K562 (cell line): ENCODE results near the gene TFAP2D. TPM values are rescaled to one million over a fixed set of nuclear protein-coding genes. Genes with fewer than 3 reads are reported as not detected.

Source experiments
- ATAC-seq: fragments of 200-7000 bp; cut with Tn5 transposase; 3 replicates; pipeline ENCODE4 v1.9.1; 2020; ENCODE audit warnings: moderate library complexity
- BruUV-seq: library from RNA; stranded (reverse); fragments of 400-500 nt; replicated peaks from 2 replicates; lab custom pipeline; 2021; lab: Mats Ljungman, UMichigan
- CTCF ChIA-PET: fragments of 300-600 bp; formaldehyde crosslinking; extraction: SDS; loops from one replicate; lab custom pipeline; 2021; ENCODE audit warnings: low intra/inter-chr PET ratio; lab: Yijun Ruan, JAX
- POLR2A ChIA-PET: fragments of 300-600, 350-650 bp; sonication (Branson Sonifier 250); formaldehyde crosslinking; extraction: SDS; loops from one replicate; lab custom pipeline; 2021; ENCODE audit warnings: antibody characterized with exemption, inconsistent platforms; lab: Yijun Ruan, JAX
- DNase-seq, 4 experiments: peaks; one replicate each; pipeline versions ENCODE4 v3.0.0 to v3.0.0-alpha.2; 2011 to 2018; ENCODE audit warnings: low spot score in 3 of 4, mixed read lengths in 3 of 4; ENCODE audit errors: extremely low read depth in 1 of 4
- FAIRE-seq: peaks from 2 replicates; lab custom pipeline; 2011; peaks lifted over from hg19 to GRCh38; lab: Jason Lieb, UNC
- H2AFZ ChIP-seq: 2 replicates; pipeline ENCODE4 v1.6.0; 2011; ENCODE audit warnings: low read depth, low read length, control low read depth, inconsistent platforms
- H3K27ac ChIP-seq: fragments of 200-600 bp; 3 replicates; pipeline ENCODE4 v1.8.0; 2011; ENCODE audit warnings: low read depth, mild to moderate bottlenecking, control low read depth, inconsistent platforms, low read length, moderate library complexity, mixed read lengths; ENCODE audit errors: extremely low read depth
- H3K27me3 ChIP-seq, 2 experiments: fragments of 300-600 bp in 1 of 2; 2 replicates in 1 of 2; 3 replicates in 1 of 2; pipeline versions ENCODE4 v1.6.0 to v1.8.0; 2011; ENCODE audit warnings: inconsistent platforms in 2 of 2, low read length in 2 of 2, mild to moderate bottlenecking in 1 of 2, mixed read lengths in 1 of 2, moderate library complexity in 1 of 2; ENCODE audit not compliant: control insufficient read depth in 2 of 2, insufficient read depth in 2 of 2
- H3K36me3 ChIP-seq: fragments of 300-600 bp; 3 replicates; pipeline ENCODE4 v1.8.0; 2011; ENCODE audit warnings: mild to moderate bottlenecking, low read length, inconsistent platforms; ENCODE audit not compliant: control insufficient read depth, insufficient read depth
- H3K4me1 ChIP-seq, 2 experiments: fragments of 200-600 bp in 1 of 2; replicated peaks in 1 of 2; 2 replicates in 1 of 2; 3 replicates in 1 of 2; pipeline versions ENCODE4 v1.5.1 to v1.8.0; 2011; ENCODE audit warnings: inconsistent platforms in 2 of 2, low read length in 2 of 2, mild to moderate bottlenecking in 1 of 2, mixed read lengths in 1 of 2, moderate library complexity in 1 of 2; ENCODE audit not compliant: control insufficient read depth in 2 of 2, insufficient read depth in 2 of 2
- H3K4me2 ChIP-seq: 2 replicates; pipeline ENCODE4 v1.6.1; 2011; ENCODE audit warnings: low read length, control low read depth, inconsistent platforms, mixed read lengths; ENCODE audit not compliant: insufficient read depth
- H3K4me3 ChIP-seq: fragments of 200-600 bp; sonication (generic), shearing (Covaris generic); 2 replicates; pipeline ENCODE4 v1.5.1; 2016; ENCODE audit warnings: control low read depth, inconsistent platforms
- H3K79me2 ChIP-seq: fragments of 200-600 bp; 3 replicates; pipeline ENCODE4 v1.8.0; 2011; ENCODE audit warnings: low read length, inconsistent platforms; ENCODE audit not compliant: control insufficient read depth, insufficient read depth
- H3K9ac ChIP-seq, 2 experiments: 2 replicates each; pipeline versions ENCODE4 v1.6.0 to v1.6.1; 2011; ENCODE audit warnings: low read depth in 2 of 2, low read length in 2 of 2, control low read depth in 1 of 2, inconsistent platforms in 1 of 2, mild to moderate bottlenecking in 1 of 2, mixed read lengths in 1 of 2; ENCODE audit not compliant: insufficient read depth in 1 of 2
- H3K9me1 ChIP-seq: one replicate; pipeline ENCODE4 v1.6.0; 2011; ENCODE audit warnings: inconsistent platforms, mild to moderate bottlenecking, low read length, moderate library complexity; ENCODE audit not compliant: control insufficient read depth, insufficient read depth
- H3K9me3 ChIP-seq: replicated peaks from 2 replicates; pipeline ENCODE4 v1.5.1; 2011; ENCODE audit warnings: low read depth, low read length, inconsistent platforms; ENCODE audit not compliant: control insufficient read depth, insufficient read depth
- H4K20me1 ChIP-seq: replicated peaks from 2 replicates; pipeline ENCODE4 v1.6.1; 2011; ENCODE audit warnings: low read length, inconsistent platforms, mixed read lengths; ENCODE audit not compliant: control insufficient read depth, insufficient read depth
- ELF4 ChIP-seq: fragments of 450-650 bp; formaldehyde crosslinking; IDR thresholded peaks from 2 replicates; pipeline ENCODE4 v1.4.0; 2022; ENCODE audit warnings: missing genetic modification characterization
- FOXA1 ChIP-seq: fragments of 450-650 bp; IDR thresholded peaks from 2 replicates; pipeline ENCODE4 v1.6.1; 2016; ENCODE audit warnings: mild to moderate bottlenecking, borderline replicate concordance
- GTF2A2 ChIP-seq: IDR thresholded peaks from 2 replicates; pipeline ENCODE4 v1.6.1; 2016; ENCODE audit warnings: mild to moderate bottlenecking, missing genetic modification characterization, missing compliant biosample characterization
- MIER1 ChIP-seq: fragments of 450-650 bp; IDR thresholded peaks from 2 replicates; pipeline ENCODE4 v1.6.1; 2016; ENCODE audit warnings: antibody characterized with exemption, mild to moderate bottlenecking, low read depth
- PREB ChIP-seq: sonication (generic); formaldehyde crosslinking; IDR thresholded peaks from 2 replicates; pipeline ENCODE4 v1.8.1; 2023; ENCODE audit warnings: mild to moderate bottlenecking, missing genetic modification reagents
- RAD51 ChIP-seq: fragments of 450-650 bp; IDR thresholded peaks from 2 replicates; pipeline ENCODE4 v1.7.1; 2016; ENCODE audit warnings: low read depth, mild to moderate bottlenecking, borderline replicate concordance
- SNRNP70 ChIP-seq: fragments of 200-400 bp; formaldehyde crosslinking; optimal IDR thresholded peaks from 2 replicates; pipeline ENCODE3; 2017; ENCODE audit warnings: low read depth, low read length
- SP2 ChIP-seq: IDR thresholded peaks from 2 replicates; pipeline ENCODE4 v1.6.1; 2011; ENCODE audit warnings: mild to moderate bottlenecking, low read depth, low read length, moderate library complexity; ENCODE audit not compliant: poor library complexity, severe bottlenecking; ENCODE audit errors: extremely low read depth
- STAG1 ChIP-seq: sonication (generic); formaldehyde crosslinking; IDR thresholded peaks from 2 replicates; pipeline ENCODE4 v1.5.0; 2020; ENCODE audit warnings: missing genetic modification reagents, borderline replicate concordance
- ZNF23 ChIP-seq: fragments of 250-450 bp; sonication (Bioruptor Pico); IDR thresholded peaks from 2 replicates; pipeline ENCODE4 v1.4.0; 2020; ENCODE audit warnings: mild to moderate bottlenecking
- ZNF253 ChIP-seq: fragments of 250-450 bp; sonication (Bioruptor Pico); conservative IDR thresholded peaks from 2 replicates; pipeline ENCODE4 v1.6.1; 2021; ENCODE audit warnings: mild to moderate bottlenecking
- ZNF324 ChIP-seq: fragments of 250-450 bp; sonication (Bioruptor Pico); IDR thresholded peaks from 2 replicates; pipeline ENCODE4 v1.4.0; 2020; ENCODE audit warnings: mild to moderate bottlenecking
- ZNF740 ChIP-seq, 3 experiments: fragments of 200-800 bp in 1 of 3; sonication (Bioruptor generic) in 1 of 3; sonication (generic) in 1 of 3; formaldehyde crosslinking in 1 of 3; IDR thresholded peaks; 2 replicates each; pipeline versions ENCODE4 v1.6.1 to v1.8.0; 2016 to 2022; ENCODE audit warnings: mild to moderate bottlenecking in 2 of 3, missing compliant biosample characterization in 2 of 3, missing genetic modification characterization in 2 of 3, missing genetic modification reagents in 1 of 3
- WGBS: fragments of 100-300 bp; shearing (Covaris generic); methylation state at CpG from one replicate; pipeline ENCODE4 v1.1.6; 2016; ENCODE audit warnings: low coverage, mixed read lengths; ENCODE audit not compliant: insufficient coverage; ENCODE audit errors: missing lambda C conversion rate; 5-methylcytosine and 5-hydroxymethylcytosine counted together
- in situ Hi-C: fragments of 300-500 bp; cut with MboI; formaldehyde crosslinking; loops from 4 replicates; pipeline ENCODE4 v1.15.0; 2018; ENCODE audit warnings: inconsistent platforms, mixed read lengths
- intact Hi-C: fragments of 100-400 bp; cut with micrococcal nuclease; formaldehyde crosslinking; loops from 2 replicates; pipeline ENCODE4 v1.14.2; 2022
- polyA plus RNA-seq, 8 experiments: library from polyadenylated mRNA; depleted of rRNA in 4 of 8; stranded (reverse) in 5 of 8; unstranded in 3 of 8; fragments of >200 nt; fragmentation: Nextera tagmentation in 2 of 8; fragmentation: Illumina TruSeq in 1 of 8; extraction: Ambion mirVana in 2 of 8; extraction: Trizol in 1 of 8; gene quantifications; 2 replicates each; pipeline versions ENCODE4 v1.2.1 to v1.2.3, GENCODE V29; 2011 to 2014; ENCODE audit warnings: inconsistent platforms in 1 of 8, missing spikeins in 1 of 8
- total RNA-seq, 7 experiments: library from RNA; depleted of rRNA in 6 of 7; stranded (reverse); fragments of >200 nt in 6 of 7; fragmentation: Illumina TruSeq in 2 of 7; extraction: Trizol in 2 of 7; gene quantifications; 2 replicates each; pipeline versions ENCODE4 v1.2.1 to v1.2.3, GENCODE V29; 2011 to 2021; ENCODE audit warnings: low replicate concordance in 1 of 7

TFAP2D gene
- total and polyA plus RNA-seq, 9 of the 15 experiments (the other 6 are each of a cell fraction or from before 2014, with no cell fraction given) = not detected

GRCh38 chr6:50709366-50709734 lies 4.0 kb upstream of the TFAP2D start:
- CTCF ChIA-PET = no interaction called here
- no peaks in the 10 kb centered on the region for H3K36me3 ChIP-seq
- FAIRE-seq (no peak), DNase-seq (no peak), ATAC-seq (no peak)
- POLR2A ChIA-PET = no interaction called here
- under 1% methylated on average over 6 of the region's 6 CpGs for WGBS
- H4K20me1 ChIP-seq = no peaks in the 10 kb centered on the region
- BruUV-seq = no TSS peak
- no peak overlapping the region for H3K9ac ChIP-seq
- H3K4me1 ChIP-seq = 0 out of 5 replicates have a peak, but pooled peaks cover 0 to 3% of the 10 kb centered on the region in 2 experiments
- no peaks in the 10 kb centered on the region for H3K9me3 ChIP-seq
- H2AFZ ChIP-seq = no peak overlapping the region
- intact Hi-C loops = no loop called here
- H3K4me2 ChIP-seq = no peak overlapping the region
- TF ChIP-seq ZNF324 (CRISPR knock-in tag) (no peak), SNRNP70 (no peak), FOXA1 (no peak), STAG1 (CRISPR knock-in tag) (no peak), ELF4 (no peak), ZNF740 (CRISPR knock-in tag; IDR thresholded peaks at IDR 0.05) (no peak), ZNF740 (tag; IDR thresholded peaks at IDR 0.05) (no peak), GTF2A2 (no peak), RAD51 (no peak), MIER1 (no peak), SP2 (no peak), ZNF253 (CRISPR knock-in tag) (no peak), PREB (no peak), ZNF23 (CRISPR knock-in tag) (no peak)
- no peaks in the 10 kb centered on the region for H3K79me2 ChIP-seq
- H3K27me3 ChIP-seq = peaks cover 5 to 19% of the 10 kb centered on the region in 2 experiments; a peak in 3 of 5 replicates
- no peak overlapping the region for H3K4me3 ChIP-seq
- in situ Hi-C loops = no loop called here
- H3K9me1 ChIP-seq = no peaks in the 10 kb centered on the region
- H3K27ac ChIP-seq = no peak overlapping the region
